HG03354 (cell line): ENCODE results near the gene CYP17A1.
A peak's percentile ranks its signal among the peaks of the same experiment; 100 is the strongest.
"Not testable (repeated sequence)": the region's sequence is repeated elsewhere in the genome, so short reads cannot be mapped to it uniquely, and the experiment has no call there.

Experiments
- ATAC-seq: cut with Tn5 transposase; IDR thresholded peaks from one replicate; pipeline ENCODE4 v1.9.1; 2021; ENCODE audit warnings: mild to moderate bottlenecking; ENCODE audit not compliant: unreplicated experiment, poor library complexity, severe bottlenecking

CYP17A1 gene

GRCh38 chr10:102838276-102838927 lies 1.2 kb upstream of the CYP17A1 start:
- not testable (repeated sequence) for ATAC-seq

GRCh38 chr10:102835007-102835482 lies 2.2 kb downstream of the CYP17A1 start:
- peak; percentile 77 for ATAC-seq

- no peak for ATAC-seq
Observed at GRCh38 chr10:102834143-102834542, 3.1 kb downstream of the CYP17A1 start.

- ATAC-seq, result no peak
Observed at GRCh38 chr10:102832987-102833386, 4.2 kb downstream of the CYP17A1 start.

GRCh38 chr10:102832248-102832647 lies 5.0 kb downstream of the CYP17A1 start:
- no peak for ATAC-seq

GRCh38 chr10:102831322-102832071 lies 5.7 kb downstream of the CYP17A1 start:
- no peak for ATAC-seq

- no peak for ATAC-seq
Observed at GRCh38 chr10:102827597-102827975, 9.6 kb downstream of the CYP17A1 start.

GRCh38 chr10:102826148-102826796 lies 10.9 kb downstream of the CYP17A1 start:
- no peak for ATAC-seq

- ATAC-seq, result no peak
Observed at GRCh38 chr10:102824664-102825063, 12.5 kb downstream of the CYP17A1 start.

GRCh38 chr10:102822222-102822621 lies 15.0 kb downstream of the CYP17A1 start:
- ATAC-seq, result no peak

GRCh38 chr10:102820008-102820407 lies 17.2 kb downstream of the CYP17A1 start:
- ATAC-seq, result not testable (repeated sequence)

GRCh38 chr10:102819054-102819453 lies 18.2 kb downstream of the CYP17A1 start:
- no peak for ATAC-seq

GRCh38 chr10:102817175-102817574 lies 20.0 kb downstream of the CYP17A1 start:
- ATAC-seq, result no peak

GRCh38 chr10:102815790-102816549 lies 21.2 kb downstream of the CYP17A1 start:
- no peak for ATAC-seq

GRCh38 chr10:102814873-102815661 lies 22.1 kb downstream of the CYP17A1 start:
- ATAC-seq, result no peak

GRCh38 chr10:102814453-102814871 lies 22.8 kb downstream of the CYP17A1 start:
- no peak for ATAC-seq

GRCh38 chr10:102813734-102814452 lies 23.3 kb downstream of the CYP17A1 start:
- ATAC-seq, result no peak

GRCh38 chr10:102813017-102813541 lies 24.1 kb downstream of the CYP17A1 start:
- no peak for ATAC-seq
